ENCODE data around the gene KIF12. TPM values are rescaled to one million over a fixed set of nuclear protein-coding genes. Genes with fewer than 3 reads are reported as not detected.

Gene KIF12
- total and polyA plus RNA-seq, 2 donors (not counting 3 experiments of a cell fraction or from before 2014, with no cell fraction given): 0.46 to 0.97 TPM

DNA sequence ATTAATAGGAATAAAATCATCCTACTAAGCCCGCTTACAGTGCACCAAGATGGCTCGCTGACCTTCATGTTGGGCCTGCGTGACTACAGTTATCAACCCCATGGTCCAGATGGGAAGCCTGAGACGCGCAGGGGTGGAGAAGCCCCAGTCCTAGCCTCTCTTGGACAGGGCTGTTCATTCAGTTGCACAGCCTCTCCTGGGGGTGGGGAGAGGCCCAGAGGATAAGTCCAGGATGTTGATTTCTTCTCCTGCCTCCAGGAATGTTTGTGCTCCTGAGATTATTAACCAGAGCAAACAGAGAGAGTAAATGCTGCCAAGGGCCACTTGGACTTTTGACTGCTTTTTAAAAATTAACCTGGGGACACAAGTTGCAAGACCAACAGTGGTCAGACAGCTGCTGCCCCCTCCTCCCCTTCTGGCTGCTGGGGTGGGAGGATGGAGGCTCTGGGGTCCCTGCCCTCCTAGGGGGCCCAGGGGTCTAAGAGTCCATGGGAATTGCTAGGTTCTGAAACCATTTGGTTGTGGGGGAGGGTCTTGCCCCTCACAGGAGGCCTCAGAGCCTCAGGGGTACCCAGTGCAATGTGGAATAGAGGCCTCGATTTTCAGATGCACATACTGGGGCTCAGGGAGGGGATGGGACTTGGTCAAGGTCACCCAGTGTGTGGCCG lies 18.2 kb downstream of the KIF12 start:
- dilution Hi-C loops (cut with MboI; ENCODE audit: extremely low pct_ligation_motif_present, low sequenced_read_pairs): loop anchor here (25.0 kb wide), 1 partner anchor 206 kb away; no protein-coding TSS in a partner anchor
- intact Hi-C loops (cut with micrococcal nuclease): no loop called here
- Histone ChIP-seq H4K20me1 (replicated peaks; ENCODE audit: control insufficient read depth, extremely low read depth, insufficient read depth, low read length) (no peaks in the 10 kb centered on the region), H3K36me3 (ENCODE audit: control insufficient read depth in 2 of 2, extremely low read depth in 1 of 2, insufficient read depth in 2 of 2, low read length in 2 of 2) (no peaks in the 10 kb centered on the region), H3K9me3 (replicated peaks; ENCODE audit: control insufficient read depth, insufficient read depth, low read length) (no peaks in the 10 kb centered on the region), H3K9me1 (replicated peaks; ENCODE audit: control insufficient read depth, extremely low read depth, insufficient read depth, low read length) (no peaks in the 10 kb centered on the region), H3K4me2 (ENCODE audit: insufficient read depth, low read length) (no peak overlapping the region), H3K27ac (ENCODE audit: insufficient read depth, low read depth, low read length) (no peak overlapping the region), H3K79me2 (ENCODE audit: control insufficient read depth, insufficient read depth, low read length) (no peaks in the 10 kb centered on the region), H3K4me3 (replicated peaks in 1 of 3; ENCODE audit: insufficient read depth in 1 of 3, low read depth in 1 of 3, low read length in 3 of 3) (no peak overlapping the region), H2AFZ (ENCODE audit: low read depth, low read length) (no peak overlapping the region), H3K9ac (replicated peaks; ENCODE audit: extremely low read depth, insufficient read depth, low read length) (no peak overlapping the region), H3K4me1 (ENCODE audit: control insufficient read depth, extremely low read depth, insufficient read depth, low read length) (no peaks in the 10 kb centered on the region), H3K27me3 (ENCODE audit: control insufficient read depth in 2 of 2, insufficient read depth in 2 of 2, low read length in 2 of 2) (peaks cover 9% of the 10 kb centered on the region in 2 experiments)
- DNase-seq (ENCODE audit: low read depth, low spot score): no peak
- ChIA-PET CTCF (interaction anchor here (1.0 to 6.1 kb wide), 6 partner anchors 13 to 210 kb away, joined by 3 to 195 read pairs (median 44); no protein-coding TSS in a partner anchor), POLR2A (no interaction called here)
- no peak for TF ChIP-seq POLR2A (IDR thresholded peaks at IDR 0.05; ENCODE audit: low read depth, low read length)
- TF ChIP-seq CTCF (IDR thresholded peaks at IDR 0.05; ENCODE audit: extremely low read depth in 1 of 2, insufficient read depth in 1 of 2, low read depth in 1 of 2, low read length in 2 of 2): no peak
- no peak for TF ChIP-seq MYC (IDR thresholded peaks at IDR 0.05; ENCODE audit: low read depth, low read length)
- TF ChIP-seq FOS (IDR thresholded peaks at IDR 0.05; ENCODE audit: borderline replicate concordance, insufficient read depth, low read length): no peak
- TF ChIP-seq, protein P1, sequence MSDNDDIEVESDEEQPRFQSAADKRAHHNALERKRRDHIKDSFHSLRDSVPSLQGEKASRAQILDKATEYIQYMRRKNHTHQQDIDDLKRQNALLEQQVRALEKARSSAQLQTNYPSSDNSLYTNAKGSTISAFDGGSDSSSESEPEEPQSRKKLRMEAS (IDR thresholded peaks at IDR 0.05; ENCODE audit: insufficient read depth, insufficient read length): no peak
- no peak for TF ChIP-seq JUN (IDR thresholded peaks at IDR 0.05; ENCODE audit: borderline replicate concordance, insufficient read depth, insufficient read length, low read depth)
- no peak for TF ChIP-seq POLR2AphosphoS5 (IDR thresholded peaks at IDR 0.05; ENCODE audit: insufficient read depth, low read depth, low read length)
- no peak for TF ChIP-seq EZH2 (IDR thresholded peaks at IDR 0.05; ENCODE audit: borderline replicate concordance, low read depth, low read length, severe bottlenecking)
- no peak for TF ChIP-seq GATA2 (IDR thresholded peaks at IDR 0.05; ENCODE audit: insufficient read depth, insufficient read length, low read depth, low read length)
- no TSS peak for BruUV-seq (replicated peaks)
- FAIRE-seq: no peak
